ENCODE results near the gene ST6GALNAC3.

Gene ST6GALNAC3

DNA sequence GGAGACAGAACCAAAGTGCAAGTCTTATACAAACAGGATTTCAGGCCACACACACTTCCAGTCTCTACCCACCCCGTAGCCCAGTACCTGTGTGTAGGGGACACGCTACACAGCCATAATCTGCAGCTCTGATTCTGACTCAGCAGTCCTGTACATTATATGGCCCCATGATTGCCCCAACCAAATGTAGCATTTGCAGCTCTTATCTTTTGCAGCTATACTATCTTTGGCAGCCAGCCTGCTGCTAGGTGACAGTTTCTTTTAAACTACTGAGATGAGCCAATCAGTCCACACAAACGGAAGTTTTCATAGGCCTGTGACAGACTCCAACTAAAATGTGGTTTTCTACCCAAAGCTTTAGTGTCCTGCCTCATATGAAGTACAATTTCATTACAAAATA is 533.2 kb downstream of the ST6GALNAC3 start:
- no peak for DNase-seq (ENCODE audit: insufficient read length, low spot score)

DNA sequence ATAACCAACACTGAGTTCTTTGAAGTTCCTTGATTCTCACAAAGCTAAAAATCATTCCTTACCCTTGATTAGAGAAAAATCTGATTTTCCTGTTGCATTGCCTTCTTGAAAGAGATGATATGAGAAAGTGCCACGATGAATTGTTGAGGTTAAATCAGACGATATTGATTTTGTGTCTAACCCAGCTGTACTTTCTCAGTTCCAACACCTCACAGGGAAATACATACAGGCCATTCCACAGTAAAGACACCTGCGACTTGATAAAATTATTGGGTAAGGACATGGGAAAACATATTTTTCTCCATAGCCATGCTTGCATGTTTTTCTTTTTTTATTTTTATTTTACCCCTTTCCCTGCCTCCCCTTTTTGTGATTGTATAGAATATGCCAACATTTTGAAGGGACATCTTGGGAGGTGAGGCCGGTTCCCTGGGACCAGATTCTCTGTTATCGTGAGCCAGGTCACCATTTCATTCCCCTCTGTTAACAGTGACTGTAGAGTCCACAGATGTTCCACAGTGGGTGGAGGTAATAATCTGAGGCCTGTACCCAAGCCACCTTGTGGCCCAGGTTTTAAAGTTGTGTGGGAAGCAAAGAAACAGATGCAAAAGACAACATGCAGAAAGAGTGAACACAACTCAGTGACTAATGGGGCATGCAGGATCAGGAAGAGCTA is 537.4 kb downstream of the ST6GALNAC3 start:
- no peak for TF ChIP-seq POLR2A (IDR thresholded peaks at IDR 0.05; ENCODE audit: low read depth, low read length)
- FAIRE-seq (no peak), DNase-seq (ENCODE audit: insufficient read length, low spot score) (no peak)

More for the DNA sequence above, 533.2 kb downstream of the ST6GALNAC3 start:
- TF ChIP-seq POLR2A (IDR thresholded peaks at IDR 0.05; ENCODE audit: low read depth, low read length), result no peak
- FAIRE-seq, result no peak

DNA sequence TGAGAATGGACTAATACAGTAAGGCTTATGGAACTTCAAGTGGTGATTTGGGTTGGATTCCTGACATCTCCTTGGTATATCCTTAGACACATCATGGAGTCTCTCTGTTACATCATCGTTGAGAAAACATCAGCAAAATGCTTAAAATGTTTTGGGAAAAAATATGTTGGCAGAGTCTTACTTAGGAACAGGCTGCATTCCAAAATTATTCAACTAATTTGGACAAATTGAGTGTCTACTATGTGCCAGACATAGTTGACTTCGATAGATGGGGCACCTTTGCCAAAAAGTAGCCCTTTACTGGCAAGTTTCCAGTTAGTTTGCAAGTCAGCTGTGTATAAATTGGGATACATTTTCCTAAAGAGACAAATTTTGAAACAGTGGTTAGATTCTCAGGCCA is 539.3 kb downstream of the ST6GALNAC3 start:
- TF ChIP-seq POLR2A (IDR thresholded peaks at IDR 0.05; ENCODE audit: low read depth, low read length), result no peak
- DNase-seq (ENCODE audit: insufficient read length, low spot score) (no peak), FAIRE-seq (no peak)

GRCh38 chr1:76615253-76616035 is 540.9 kb downstream of the ST6GALNAC3 start:
- DNase-seq (ENCODE audit: insufficient read length, low spot score) (no peak), FAIRE-seq (no peak)
- no peak for TF ChIP-seq POLR2A (IDR thresholded peaks at IDR 0.05; ENCODE audit: low read depth, low read length)

GRCh38 chr1:76620371-76620770 is 545.8 kb downstream of the ST6GALNAC3 start:
- no peak for TF ChIP-seq POLR2A (IDR thresholded peaks at IDR 0.05; ENCODE audit: low read depth, low read length)
- no peak for FAIRE-seq
- DNase-seq (ENCODE audit: insufficient read length, low spot score), result no peak

- no peak for TF ChIP-seq POLR2A (IDR thresholded peaks at IDR 0.05; ENCODE audit: low read depth, low read length)
- DNase-seq (ENCODE audit: insufficient read length, low spot score) (no peak), FAIRE-seq (no peak)
These were observed 548.4 kb downstream of the ST6GALNAC3 start for GRCh38 chr1:76622774-76623528.

DNA sequence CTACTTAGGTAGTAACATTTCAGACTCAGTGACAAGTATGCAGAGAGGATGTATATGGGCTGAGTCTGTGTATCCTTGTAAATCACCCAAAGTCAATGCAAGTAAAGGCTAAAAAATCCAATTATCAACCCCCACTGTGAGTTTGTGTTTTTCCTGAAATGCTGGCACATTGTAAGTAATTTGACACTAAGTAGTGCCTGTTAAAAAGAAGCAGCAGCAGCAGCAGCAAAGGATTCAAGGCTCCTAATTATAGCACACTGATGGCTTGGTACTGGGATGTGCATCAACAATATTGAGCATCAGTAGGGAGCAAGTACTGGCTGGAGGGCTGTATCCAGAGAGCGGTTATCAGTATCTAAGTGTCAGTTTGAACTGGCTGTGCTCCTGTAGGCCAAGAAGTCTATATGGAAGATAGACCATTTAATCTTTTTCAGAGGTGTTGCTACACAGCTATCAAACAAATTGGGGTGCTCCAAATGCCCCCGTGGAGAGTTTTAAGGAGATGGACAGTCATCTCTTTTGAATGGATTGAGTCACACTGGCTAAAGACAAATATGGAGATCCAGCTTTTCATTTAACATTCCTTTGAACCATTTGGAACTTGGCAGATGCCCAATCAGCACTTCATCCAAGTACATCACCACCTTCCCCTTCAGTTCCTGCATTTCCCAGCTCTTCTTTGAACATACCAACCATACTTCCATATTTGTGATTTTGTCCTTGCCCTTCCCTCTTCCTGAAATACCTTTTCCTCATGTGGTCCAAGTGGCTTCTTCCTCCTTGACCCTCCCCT is 551.5 kb downstream of the ST6GALNAC3 start:
- TF ChIP-seq POLR2A (IDR thresholded peaks at IDR 0.05; ENCODE audit: low read depth, low read length), result no peak
- no peak for FAIRE-seq
- DNase-seq (ENCODE audit: insufficient read length, low spot score), result no peak

- FAIRE-seq, result no peak
- no peak for TF ChIP-seq POLR2A (IDR thresholded peaks at IDR 0.05; ENCODE audit: low read depth, low read length)
- no peak for DNase-seq (ENCODE audit: insufficient read length, low spot score)
These were observed 553.0 kb downstream of the ST6GALNAC3 start for GRCh38 chr1:76627498-76627897.

GRCh38 chr1:76627901-76628300 is 553.4 kb downstream of the ST6GALNAC3 start:
- TF ChIP-seq POLR2A (IDR thresholded peaks at IDR 0.05; ENCODE audit: low read depth, low read length), result no peak
- FAIRE-seq (no peak), DNase-seq (ENCODE audit: insufficient read length, low spot score) (no peak)

DNA sequence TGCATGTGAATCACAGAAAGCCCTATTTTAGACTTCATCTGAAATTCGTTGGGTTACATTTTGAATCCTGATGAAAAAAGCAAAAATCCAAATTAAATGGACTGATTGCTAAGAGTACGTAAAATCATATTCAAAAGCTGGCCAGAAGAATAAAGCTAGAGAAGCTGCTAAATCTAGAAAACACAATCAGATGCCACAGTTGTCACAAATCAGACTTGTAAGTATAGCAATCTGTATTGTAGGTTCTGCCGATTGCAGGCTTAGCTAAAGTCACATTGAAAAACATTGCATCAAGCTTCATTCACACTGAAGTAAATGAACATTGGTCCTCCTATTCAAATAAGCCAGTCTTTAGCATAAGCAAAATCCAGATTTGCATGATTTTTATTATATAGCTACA is 557.6 kb downstream of the ST6GALNAC3 start:
- no peak for TF ChIP-seq POLR2A (IDR thresholded peaks at IDR 0.05; ENCODE audit: low read depth, low read length)
- FAIRE-seq, result no peak
- no peak for DNase-seq (ENCODE audit: insufficient read length, low spot score)

DNA sequence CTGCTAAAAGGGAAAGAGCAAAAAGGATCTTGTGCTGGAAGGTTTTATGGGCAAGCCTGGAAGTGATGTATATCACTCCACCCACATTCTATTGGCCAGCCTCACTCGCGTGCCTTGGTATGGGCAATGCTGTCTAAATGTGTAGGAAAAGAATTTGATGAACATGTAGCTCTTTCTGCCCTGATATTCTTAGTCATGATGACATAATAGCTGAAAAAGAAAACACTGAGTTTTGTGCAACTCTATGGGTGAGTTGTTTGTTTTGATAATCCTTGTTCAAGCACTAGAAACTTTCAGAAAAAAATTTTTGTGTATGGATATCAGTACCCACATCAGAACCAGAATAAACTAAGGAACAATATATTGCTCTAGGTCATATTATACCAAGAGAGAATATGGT is 561.2 kb downstream of the ST6GALNAC3 start:
- FAIRE-seq, result no peak
- DNase-seq (ENCODE audit: insufficient read length, low spot score), result no peak
- TF ChIP-seq POLR2A (IDR thresholded peaks at IDR 0.05; ENCODE audit: low read depth, low read length), result no peak

- no peak for TF ChIP-seq POLR2A (IDR thresholded peaks at IDR 0.05; ENCODE audit: low read depth, low read length)
- no peak for FAIRE-seq
- no peak for DNase-seq (ENCODE audit: insufficient read length, low spot score)
These were observed 564.6 kb downstream of the ST6GALNAC3 start for GRCh38 chr1:76639181-76639580.

- DNase-seq (ENCODE audit: insufficient read length, low spot score) (no peak), FAIRE-seq (no peak)
- no peak for TF ChIP-seq POLR2A (IDR thresholded peaks at IDR 0.05; ENCODE audit: low read depth, low read length)
These were observed 565.5 kb downstream of the ST6GALNAC3 start for GRCh38 chr1:76640092-76640491.

- no peak for FAIRE-seq
- DNase-seq (ENCODE audit: insufficient read length, low spot score), result no peak
- no peak for TF ChIP-seq POLR2A (IDR thresholded peaks at IDR 0.05; ENCODE audit: low read depth, low read length)
These were observed 566.2 kb downstream of the ST6GALNAC3 start for GRCh38 chr1:76640723-76641122.

Data from H54 (cell line).